ENCODE data around the gene NSUN6.
"Not testable (repeated sequence)": the region's sequence is repeated elsewhere in the genome, so short reads cannot be mapped to it uniquely, and the experiment has no call there.

Gene NSUN6

DNA sequence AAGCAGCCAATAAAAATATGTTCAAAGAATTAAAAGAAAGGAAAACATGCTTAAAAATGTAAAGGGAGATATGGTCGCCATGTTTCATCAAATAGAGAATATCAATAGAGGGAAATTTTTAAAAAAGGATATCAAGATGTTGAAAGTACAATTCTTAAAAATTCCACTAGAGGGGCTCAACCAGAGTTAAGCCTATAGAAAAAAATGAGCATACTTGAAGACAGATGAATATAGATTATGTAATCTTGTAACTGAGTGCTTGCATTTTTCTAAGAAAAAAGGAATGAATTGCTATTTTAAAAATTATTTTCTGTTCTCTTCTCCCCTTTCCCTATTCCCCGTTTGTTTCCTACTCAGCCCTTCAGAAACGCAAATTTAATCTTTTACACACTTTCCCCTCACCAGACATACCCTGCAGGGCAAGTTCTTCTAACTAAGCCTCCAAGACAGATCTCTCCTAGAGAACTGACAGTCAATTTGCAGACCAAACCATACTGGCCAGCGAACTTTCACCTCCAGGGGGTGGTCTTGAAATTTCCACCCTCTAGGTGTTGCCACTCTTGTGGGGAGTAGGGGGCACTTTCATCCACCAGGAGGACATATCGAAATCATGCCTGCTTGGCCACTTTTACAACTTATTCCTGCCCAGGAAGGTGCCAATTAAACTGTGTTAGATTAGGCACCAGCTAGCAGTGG lies 67.7 kb downstream of the NSUN6 start:
- H3K36me3 ChIP-seq (ENCODE audit: control insufficient read depth in 1 of 2, insufficient read depth in 2 of 2, low read length in 2 of 2): peaks cover 1 to 32% of the 10 kb centered on the region in 2 donors
- no peaks in the 10 kb centered on the region for H3K27me3 ChIP-seq (ENCODE audit: control insufficient read depth in 1 of 2, insufficient read depth in 2 of 2, low read length in 2 of 2)
- no peak overlapping the region for H3K4me3 ChIP-seq (ENCODE audit: low read depth in 1 of 2, low read length in 2 of 2)
- no peak overlapping the region for H3K9ac ChIP-seq (ENCODE audit: low read depth in 1 of 2, low read length in 2 of 2)
- H3K27ac ChIP-seq (ENCODE audit: low read depth, low read length): no peak overlapping the region
- H3K9me3 ChIP-seq (ENCODE audit: control insufficient read depth in 1 of 2, low read length in 2 of 2): peaks cover 0 to under 1% of the 10 kb centered on the region in 2 donors
- no peaks in the 10 kb centered on the region for H3K4me1 ChIP-seq (ENCODE audit: control insufficient read depth in 1 of 2, insufficient read depth in 2 of 2, low read length in 2 of 2)

DNA sequence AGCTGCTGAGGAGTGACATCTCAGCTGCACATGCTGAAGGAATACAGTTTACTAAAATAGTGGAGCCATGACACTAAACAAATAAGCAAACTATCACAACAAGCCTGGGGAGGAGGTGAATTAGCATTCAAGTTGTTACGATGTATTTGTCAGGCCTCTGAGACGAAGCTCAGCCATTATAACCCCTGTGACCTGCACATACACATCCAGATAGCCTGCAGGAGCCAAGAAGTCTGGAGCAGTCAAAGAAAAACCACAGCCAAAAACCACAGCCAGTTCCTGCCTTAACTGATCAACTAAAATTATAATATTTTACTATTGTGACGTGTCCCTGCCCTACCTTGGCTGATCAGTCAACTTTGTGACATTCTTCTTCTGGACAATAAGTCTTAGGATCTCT lies 68.6 kb downstream of the NSUN6 start:
- H3K9ac ChIP-seq (ENCODE audit: low read depth in 1 of 2, low read length in 2 of 2): no peak overlapping the region
- H3K4me1 ChIP-seq (ENCODE audit: control insufficient read depth in 1 of 2, insufficient read depth in 2 of 2, low read length in 2 of 2): no peaks in the 10 kb centered on the region
- H3K9me3 ChIP-seq (ENCODE audit: control insufficient read depth in 1 of 2, low read length in 2 of 2): peaks cover under 1 to 3% of the 10 kb centered on the region in 2 donors
- H3K36me3 ChIP-seq (ENCODE audit: control insufficient read depth in 1 of 2, insufficient read depth in 2 of 2, low read length in 2 of 2): peaks cover 3 to 38% of the 10 kb centered on the region in 2 donors
- H3K4me3 ChIP-seq (ENCODE audit: low read depth in 1 of 2, low read length in 2 of 2): no peak overlapping the region
- no peak overlapping the region for H3K27ac ChIP-seq (ENCODE audit: low read depth, low read length)
- H3K27me3 ChIP-seq (ENCODE audit: control insufficient read depth in 1 of 2, insufficient read depth in 2 of 2, low read length in 2 of 2): no peaks in the 10 kb centered on the region

DNA sequence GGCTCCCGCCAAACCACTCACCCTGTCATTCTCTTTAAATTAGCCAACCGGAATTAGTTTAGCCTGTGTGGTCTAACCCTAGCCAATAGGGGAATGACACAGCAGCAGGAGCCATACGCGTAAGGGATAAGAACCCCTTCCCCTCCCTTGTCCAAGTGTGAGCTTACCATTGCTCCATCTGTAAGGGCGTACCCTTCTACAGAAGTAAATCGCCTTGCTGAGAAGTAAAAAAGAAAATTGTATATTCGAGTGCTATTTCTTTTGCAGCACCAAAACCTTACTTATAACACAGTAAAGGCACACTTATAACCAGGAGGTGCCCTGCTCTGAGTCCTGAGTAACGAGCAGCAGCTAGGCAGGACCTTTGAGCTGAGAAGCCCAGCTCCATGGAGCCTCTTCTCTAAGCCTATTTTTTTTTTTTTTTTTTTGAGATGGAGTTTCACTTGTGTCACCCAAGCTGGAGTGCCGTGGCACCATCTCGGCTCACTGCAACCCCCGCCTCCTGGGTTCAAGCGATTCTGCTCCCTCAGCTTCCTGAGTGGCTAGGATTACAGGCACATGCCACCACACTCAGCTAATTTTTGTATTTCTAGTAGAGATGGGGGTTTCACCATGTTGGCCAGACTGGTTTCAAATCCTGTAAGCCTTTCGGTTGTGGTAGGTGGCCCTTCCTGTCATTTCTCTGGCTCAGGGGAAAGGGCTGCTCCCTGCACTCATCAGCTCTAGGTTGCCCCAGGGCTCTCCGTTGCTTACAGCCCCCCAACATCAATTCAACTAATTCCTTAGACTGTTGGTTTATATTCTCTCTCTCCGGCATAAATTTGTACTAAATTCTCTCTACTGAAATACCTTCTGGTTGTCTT lies 73.3 kb downstream of the NSUN6 start:
- Histone ChIP-seq H3K4me1 (ENCODE audit: control insufficient read depth in 1 of 2, insufficient read depth in 2 of 2, low read length in 2 of 2) (no peaks in the 10 kb centered on the region), H3K9me3 (ENCODE audit: control insufficient read depth in 1 of 2, low read length in 2 of 2) (peaks cover 3 to 12% of the 10 kb centered on the region in 2 donors), H3K27me3 (ENCODE audit: control insufficient read depth in 1 of 2, insufficient read depth in 2 of 2, low read length in 2 of 2) (no peaks in the 10 kb centered on the region), H3K27ac (ENCODE audit: low read depth, low read length) (no peak overlapping the region), H3K9ac (ENCODE audit: low read depth in 1 of 2, low read length in 2 of 2) (no peak overlapping the region), H3K4me3 (ENCODE audit: low read depth in 1 of 2, low read length in 2 of 2) (no peak overlapping the region), H3K36me3 (ENCODE audit: control insufficient read depth in 1 of 2, insufficient read depth in 2 of 2, low read length in 2 of 2) (peaks cover 3 to 27% of the 10 kb centered on the region in 2 donors)

DNA sequence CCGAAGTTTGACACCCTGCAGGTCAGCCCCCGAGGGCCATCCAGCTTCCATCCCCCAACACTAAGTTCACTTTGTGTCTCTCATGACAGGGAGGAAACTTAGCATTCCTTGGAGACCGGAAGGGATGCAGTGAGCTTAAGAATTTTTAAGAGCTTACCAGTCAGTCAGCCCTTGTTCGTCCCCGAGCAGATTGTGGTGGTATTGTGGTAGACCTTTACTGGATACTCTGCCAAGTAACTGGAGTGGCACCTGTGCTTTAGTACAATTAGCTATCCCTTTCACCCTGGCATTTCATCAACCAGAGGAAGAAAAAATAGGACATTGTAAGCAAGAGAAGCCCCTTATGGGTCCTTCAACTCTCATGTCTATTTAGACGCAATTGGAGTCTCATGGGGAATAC lies 74.8 kb downstream of the NSUN6 start:
- peaks cover 3 to 24% of the 10 kb centered on the region in 2 donors for H3K36me3 ChIP-seq (ENCODE audit: control insufficient read depth in 1 of 2, insufficient read depth in 2 of 2, low read length in 2 of 2)
- H3K9ac ChIP-seq (ENCODE audit: low read depth in 1 of 2, low read length in 2 of 2): no peak overlapping the region
- H3K4me1 ChIP-seq (ENCODE audit: control insufficient read depth in 1 of 2, insufficient read depth in 2 of 2, low read length in 2 of 2): no peaks in the 10 kb centered on the region
- peaks cover 8 to 27% of the 10 kb centered on the region in 2 donors for H3K9me3 ChIP-seq (ENCODE audit: control insufficient read depth in 1 of 2, low read length in 2 of 2)
- no peaks in the 10 kb centered on the region for H3K27me3 ChIP-seq (ENCODE audit: control insufficient read depth in 1 of 2, insufficient read depth in 2 of 2, low read length in 2 of 2)
- H3K27ac ChIP-seq (ENCODE audit: low read depth, low read length): no peak overlapping the region
- no peak overlapping the region for H3K4me3 ChIP-seq (ENCODE audit: low read depth in 1 of 2, low read length in 2 of 2)

DNA sequence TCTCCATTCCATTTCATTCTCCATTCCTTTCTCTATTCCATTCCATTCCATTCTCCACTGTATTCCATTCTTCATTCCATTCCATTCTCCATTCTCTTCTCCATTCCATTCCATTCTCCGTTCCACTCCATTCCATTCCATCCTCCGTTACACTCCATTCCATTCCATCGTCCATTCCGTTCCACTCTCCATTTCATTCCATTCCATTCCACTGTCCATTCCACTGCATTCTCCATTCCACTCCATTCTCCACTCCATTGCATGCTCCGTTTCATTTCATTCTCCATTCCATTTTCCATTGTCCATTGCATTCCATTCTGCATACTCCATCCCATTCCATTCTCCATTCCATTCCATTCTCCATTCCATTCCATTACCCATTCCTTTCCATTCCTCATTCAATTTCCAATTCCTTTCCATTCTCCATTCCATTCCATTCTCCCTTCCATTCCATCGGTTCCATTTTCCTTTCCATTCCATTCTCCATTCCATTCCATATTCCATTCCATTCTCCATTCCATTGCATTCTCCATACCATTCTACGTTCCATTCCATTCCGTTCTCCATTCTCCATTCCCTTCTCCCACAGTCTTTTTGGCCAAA lies 78.3 kb downstream of the NSUN6 start:
- no peaks in the 10 kb centered on the region for H3K27me3 ChIP-seq (ENCODE audit: control insufficient read depth in 1 of 2, insufficient read depth in 2 of 2, low read length in 2 of 2)
- no peak overlapping the region for H3K27ac ChIP-seq (ENCODE audit: low read depth, low read length)
- no peak overlapping the region for H3K9ac ChIP-seq (ENCODE audit: low read depth in 1 of 2, low read length in 2 of 2)
- no peak overlapping the region for H3K4me3 ChIP-seq (ENCODE audit: low read depth in 1 of 2, low read length in 2 of 2)
- peaks cover 0 to 1% of the 10 kb centered on the region in 2 donors for H3K36me3 ChIP-seq (ENCODE audit: control insufficient read depth in 1 of 2, insufficient read depth in 2 of 2, low read length in 2 of 2)
- peaks cover 16 to 55% of the 10 kb centered on the region in 2 donors for H3K9me3 ChIP-seq (ENCODE audit: control insufficient read depth in 1 of 2, low read length in 2 of 2)
- no peaks in the 10 kb centered on the region for H3K4me1 ChIP-seq (ENCODE audit: control insufficient read depth in 1 of 2, insufficient read depth in 2 of 2, low read length in 2 of 2)

DNA sequence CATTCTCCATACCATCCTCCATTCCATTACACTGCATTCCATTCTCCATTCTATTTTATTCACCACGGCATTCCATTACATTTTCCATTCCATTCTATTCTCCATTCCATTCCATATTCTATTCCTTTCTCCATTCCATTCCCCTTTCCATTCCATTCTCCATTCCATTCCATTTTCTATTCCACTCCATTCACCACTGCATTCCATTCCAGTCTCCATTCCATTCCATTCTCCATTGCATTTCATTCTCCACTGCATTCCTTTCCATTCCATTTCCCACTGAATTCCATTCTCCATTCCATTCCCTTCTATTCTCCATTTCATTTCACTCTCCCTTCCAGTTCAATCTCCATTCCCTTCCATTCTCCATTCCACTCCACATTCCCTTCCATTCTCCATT lies 79.6 kb downstream of the NSUN6 start:
- H3K27me3 ChIP-seq (ENCODE audit: control insufficient read depth in 1 of 2, insufficient read depth in 2 of 2, low read length in 2 of 2): no peaks in the 10 kb centered on the region
- H3K9ac ChIP-seq (ENCODE audit: low read depth in 1 of 2, low read length in 2 of 2): no peak overlapping the region
- no peak overlapping the region for H3K4me3 ChIP-seq (ENCODE audit: low read depth in 1 of 2, low read length in 2 of 2)
- peaks cover 18 to 66% of the 10 kb centered on the region in 2 donors for H3K9me3 ChIP-seq (ENCODE audit: control insufficient read depth in 1 of 2, low read length in 2 of 2)
- no peaks in the 10 kb centered on the region for H3K36me3 ChIP-seq (ENCODE audit: control insufficient read depth in 1 of 2, insufficient read depth in 2 of 2, low read length in 2 of 2)
- H3K4me1 ChIP-seq (ENCODE audit: control insufficient read depth in 1 of 2, insufficient read depth in 2 of 2, low read length in 2 of 2): no peaks in the 10 kb centered on the region
- H3K27ac ChIP-seq (ENCODE audit: low read depth, low read length): no peak overlapping the region

DNA sequence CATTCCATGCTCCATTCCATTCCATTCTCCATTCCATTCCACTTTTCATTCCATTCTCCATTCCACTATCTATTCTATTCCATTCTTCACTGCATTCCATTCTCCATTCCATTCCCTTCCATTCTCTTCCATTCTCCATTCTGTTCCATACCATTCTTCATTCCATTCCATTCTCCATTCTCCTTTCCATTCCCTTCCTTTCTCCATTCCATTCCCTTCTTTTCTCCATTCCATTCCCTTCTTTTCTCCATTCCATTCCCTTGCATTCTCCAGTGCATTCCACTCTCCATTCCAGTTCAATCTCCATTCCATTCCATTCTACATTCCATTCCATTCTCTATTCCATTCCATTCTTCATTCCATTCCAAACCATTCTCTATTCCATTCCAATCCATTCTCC lies 80.3 kb downstream of the NSUN6 start:
- H3K27me3 ChIP-seq (ENCODE audit: control insufficient read depth in 1 of 2, insufficient read depth in 2 of 2, low read length in 2 of 2): no peaks in the 10 kb centered on the region
- H3K4me3 ChIP-seq (ENCODE audit: low read depth in 1 of 2, low read length in 2 of 2): no peak overlapping the region
- H3K36me3 ChIP-seq (ENCODE audit: control insufficient read depth in 1 of 2, insufficient read depth in 2 of 2, low read length in 2 of 2): no peaks in the 10 kb centered on the region
- H3K9ac ChIP-seq (ENCODE audit: low read depth in 1 of 2, low read length in 2 of 2): no peak overlapping the region
- H3K4me1 ChIP-seq (ENCODE audit: control insufficient read depth in 1 of 2, insufficient read depth in 2 of 2, low read length in 2 of 2): no peaks in the 10 kb centered on the region
- H3K9me3 ChIP-seq (ENCODE audit: control insufficient read depth in 1 of 2, low read length in 2 of 2): peaks cover 23 to 73% of the 10 kb centered on the region in 2 donors
- H3K27ac ChIP-seq (ENCODE audit: low read depth, low read length): no peak overlapping the region

DNA sequence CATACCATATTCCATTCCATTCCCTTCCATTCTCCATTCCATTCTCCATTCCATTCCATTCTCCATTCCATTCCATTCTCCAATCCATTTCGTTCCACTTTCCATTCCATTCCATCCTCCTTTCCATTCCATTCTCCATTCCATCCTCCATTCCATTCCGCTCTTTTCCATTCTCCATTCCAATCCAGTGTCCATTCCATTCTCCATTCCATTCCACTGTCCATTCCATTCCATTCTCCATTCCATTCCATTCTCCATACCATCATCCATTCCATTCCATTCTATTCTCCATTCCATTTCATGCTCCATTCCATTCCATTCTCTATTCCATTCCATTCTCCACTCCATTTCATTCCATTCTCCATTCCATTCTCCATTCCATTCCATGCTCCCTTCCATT lies 81.0 kb downstream of the NSUN6 start:
- not testable (repeated sequence) for H3K27me3 ChIP-seq (ENCODE audit: control insufficient read depth in 1 of 2, insufficient read depth in 2 of 2, low read length in 2 of 2); H3K9ac ChIP-seq (ENCODE audit: low read depth in 1 of 2, low read length in 2 of 2); H3K36me3 ChIP-seq (ENCODE audit: control insufficient read depth in 1 of 2, insufficient read depth in 2 of 2, low read length in 2 of 2); H3K27ac ChIP-seq (ENCODE audit: low read depth, low read length); H3K4me3 ChIP-seq (ENCODE audit: low read depth in 1 of 2, low read length in 2 of 2); H3K4me1 ChIP-seq (ENCODE audit: control insufficient read depth in 1 of 2, insufficient read depth in 2 of 2, low read length in 2 of 2)
- H3K9me3 ChIP-seq (ENCODE audit: control insufficient read depth in 1 of 2, low read length in 2 of 2): peaks cover 25 to 80% of the 10 kb centered on the region in 2 donors

DNA sequence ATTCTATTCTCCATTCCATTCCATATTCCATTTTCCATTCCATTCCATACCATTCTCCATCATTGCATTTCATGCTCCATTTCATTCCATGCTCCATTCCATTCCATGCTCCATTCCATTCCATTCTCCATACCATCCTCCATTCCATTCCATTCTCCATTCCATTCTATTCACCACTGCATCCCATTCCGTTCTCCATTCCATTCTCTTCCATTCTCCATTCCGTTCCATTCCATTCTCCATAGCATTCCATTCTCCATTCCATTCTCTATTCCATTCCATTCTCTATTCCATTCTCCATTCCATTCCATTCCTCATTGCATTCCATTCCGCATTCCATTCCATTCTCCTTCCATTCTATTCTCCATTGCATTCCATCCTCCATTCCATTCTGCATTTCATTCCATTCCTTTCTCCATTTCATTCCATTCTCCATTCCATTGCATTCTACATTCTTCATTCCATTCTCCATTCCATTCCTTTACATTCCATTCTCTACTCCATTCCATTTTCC lies 84.0 kb downstream of the NSUN6 start:
- no peaks in the 10 kb centered on the region for H3K4me1 ChIP-seq (ENCODE audit: control insufficient read depth in 1 of 2, insufficient read depth in 2 of 2, low read length in 2 of 2)
- H3K9me3 ChIP-seq (ENCODE audit: control insufficient read depth in 1 of 2, low read length in 2 of 2): peaks cover 26 to 87% of the 10 kb centered on the region in 2 donors
- no peaks in the 10 kb centered on the region for H3K27me3 ChIP-seq (ENCODE audit: control insufficient read depth in 1 of 2, insufficient read depth in 2 of 2, low read length in 2 of 2)
- H3K9ac ChIP-seq (ENCODE audit: low read depth in 1 of 2, low read length in 2 of 2): no peak overlapping the region
- H3K27ac ChIP-seq (ENCODE audit: low read depth, low read length): no peak overlapping the region
- no peak overlapping the region for H3K4me3 ChIP-seq (ENCODE audit: low read depth in 1 of 2, low read length in 2 of 2)
- peaks cover 0 to 9% of the 10 kb centered on the region in 2 donors for H3K36me3 ChIP-seq (ENCODE audit: control insufficient read depth in 1 of 2, insufficient read depth in 2 of 2, low read length in 2 of 2)

DNA sequence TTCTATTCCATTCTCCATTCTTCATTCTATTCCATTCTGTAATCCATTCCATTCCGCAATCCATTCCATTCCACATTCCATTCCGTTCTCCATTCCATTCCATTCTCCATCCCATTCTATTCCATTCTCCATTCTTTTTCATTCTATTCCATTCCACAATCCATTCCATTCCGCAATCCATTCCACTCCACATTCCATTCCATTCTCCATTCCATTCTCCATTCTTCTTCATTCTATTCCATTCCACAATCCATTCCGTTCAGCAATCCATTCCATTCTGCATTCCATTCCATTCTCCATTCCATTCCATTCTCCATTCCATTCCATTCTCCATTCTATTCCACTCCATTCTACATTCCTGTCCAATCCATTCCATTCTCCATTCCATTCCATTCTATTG lies 85.2 kb downstream of the NSUN6 start:
- no peak overlapping the region for H3K9ac ChIP-seq (ENCODE audit: low read depth in 1 of 2, low read length in 2 of 2)
- H3K9me3 ChIP-seq (ENCODE audit: control insufficient read depth in 1 of 2, low read length in 2 of 2): peaks cover 22 to 82% of the 10 kb centered on the region in 2 donors
- peaks cover 0 to 17% of the 10 kb centered on the region in 2 donors for H3K36me3 ChIP-seq (ENCODE audit: control insufficient read depth in 1 of 2, insufficient read depth in 2 of 2, low read length in 2 of 2)
- H3K4me1 ChIP-seq (ENCODE audit: control insufficient read depth in 1 of 2, insufficient read depth in 2 of 2, low read length in 2 of 2): no peaks in the 10 kb centered on the region
- H3K27ac ChIP-seq (ENCODE audit: low read depth, low read length): no peak overlapping the region
- no peak overlapping the region for H3K4me3 ChIP-seq (ENCODE audit: low read depth in 1 of 2, low read length in 2 of 2)
- H3K27me3 ChIP-seq (ENCODE audit: control insufficient read depth in 1 of 2, insufficient read depth in 2 of 2, low read length in 2 of 2): no peaks in the 10 kb centered on the region
